ENCODE measurements around the gene OR7A17. TPM values are rescaled to one million over a fixed set of nuclear protein-coding genes. Genes with fewer than 3 reads are reported as not detected.

The OR7A17 gene
- total and polyA plus RNA-seq, 2 of the 13 experiments (the other 11 are each of a cell fraction or from before 2014, with no cell fraction given), result not detected

- TF ChIP-seq ZNF766 (CRISPR knock-in tag; IDR thresholded peaks at IDR 0.05; ENCODE audit: borderline replicate concordance) (no peak), ARNT (IDR thresholded peaks at IDR 0.05) (no peak), POLR2AphosphoS2 (IDR thresholded peaks at IDR 0.05; ENCODE audit: low read depth, low read length) (no peak), BRD4 (CRISPR knock-in tag; IDR thresholded peaks at IDR 0.05) (no peak), PAX8 (CRISPR knock-in tag; IDR thresholded peaks at IDR 0.05; ENCODE audit: borderline replicate concordance) (no peak), GLMP (CRISPR knock-in tag; IDR thresholded peaks at IDR 0.05; ENCODE audit: borderline replicate concordance) (no peak), SATB2 (CRISPR knock-in tag; IDR thresholded peaks at IDR 0.05) (no peak), ZKSCAN5 (CRISPR knock-in tag; IDR thresholded peaks at IDR 0.05) (no peak), ZNF441 (CRISPR knock-in tag; IDR thresholded peaks at IDR 0.05; ENCODE audit: borderline replicate concordance) (no peak)
Measured at GRCh38 chr19:14915116-14915515, 29.2 kb upstream of the OR7A17 start (continued).

GRCh38 chr19:14906711-14907110 is 20.8 kb upstream of the OR7A17 start:
- CTCF ChIA-PET (ENCODE audit: low intra/inter-chr PET ratio, low total read pairs), result no interaction called here
- no peak overlapping the region for H3K4me3 ChIP-seq (replicated peaks in 1 of 3; ENCODE audit: insufficient read depth in 1 of 3, low read depth in 2 of 3, low read length in 3 of 3)
- in situ Hi-C loops (cut with HindIII; ENCODE audit: extremely low pct_ligation_motif_present, low pct_unique_long_range_greater_than_20kb) (no loop called here), intact Hi-C loops (cut with micrococcal nuclease; ENCODE audit: unreplicated experiment) (no loop called here)
- DNase-seq (ENCODE audit: low spot score), result no peak
- H3K36me3 ChIP-seq (replicated peaks in 1 of 2; ENCODE audit: control insufficient read depth in 1 of 2, insufficient read depth in 2 of 2, low read length in 2 of 2), result no peaks in the 10 kb centered on the region
- H3K79me2 ChIP-seq (ENCODE audit: insufficient read depth, low read length), result no peaks in the 10 kb centered on the region
- no peak overlapping the region for H2AFZ ChIP-seq (ENCODE audit: low read length)
- 24% methylated on average over 4 of the region's 4 CpGs for WGBS (ENCODE audit: low lambda C conversion rate)
- TF ChIP-seq, protein P1, sequence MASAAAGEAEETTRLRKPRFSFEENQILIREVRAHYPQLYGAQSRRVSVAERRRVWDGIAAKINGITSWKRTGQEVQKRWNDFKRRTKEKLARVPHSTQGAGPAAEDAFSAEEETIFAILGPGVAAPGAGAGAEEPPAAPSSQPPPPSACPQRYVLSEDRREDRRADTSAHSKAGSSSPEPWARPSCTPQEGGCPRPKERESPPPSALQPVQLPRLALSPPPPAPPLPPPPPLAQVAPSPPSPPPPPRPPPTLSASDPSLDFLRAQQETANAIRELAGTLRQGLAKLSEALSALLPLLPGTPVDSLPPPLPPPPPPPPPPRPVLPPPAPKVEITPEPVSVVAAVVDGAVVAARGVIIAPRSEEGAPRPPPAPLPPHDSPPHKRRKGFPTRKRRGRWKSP (CRISPR knock-in tag; IDR thresholded peaks at IDR 0.05), result no peak
- no peak for TF ChIP-seq TGIF2 (CRISPR knock-in tag; IDR thresholded peaks at IDR 0.05)
- TF ChIP-seq ZNF253 (CRISPR knock-in tag; IDR thresholded peaks at IDR 0.05; ENCODE audit: borderline replicate concordance), result no peak
- no peak for TF ChIP-seq FOXA1 (IDR thresholded peaks at IDR 0.05)
- TF ChIP-seq FOXA1 (CRISPR knock-in tag; IDR thresholded peaks at IDR 0.05), result no peak
- TF ChIP-seq ZSCAN21 (CRISPR knock-in tag; IDR thresholded peaks at IDR 0.05; ENCODE audit: borderline replicate concordance), result no peak
- TF ChIP-seq ETV5 (CRISPR knock-in tag; IDR thresholded peaks at IDR 0.05; ENCODE audit: borderline replicate concordance), result no peak
- no peak for TF ChIP-seq BCL6 (CRISPR knock-in tag; IDR thresholded peaks at IDR 0.05)
- no peak for TF ChIP-seq ZUFSP (CRISPR knock-in tag; IDR thresholded peaks at IDR 0.05; ENCODE audit: borderline replicate concordance)
- no peak for FAIRE-seq
- POLR2A ChIA-PET, result no interaction called here
- no peaks in the 10 kb centered on the region for H3K4me1 ChIP-seq (ENCODE audit: insufficient read depth, low read length)
- H4K20me1 ChIP-seq (ENCODE audit: insufficient read depth, low read length), result no peaks in the 10 kb centered on the region
- H3K9me3 ChIP-seq (ENCODE audit: low read length), result no peaks in the 10 kb centered on the region
- no TSS peak for BruUV-seq (replicated peaks)
- H3K27ac ChIP-seq (ENCODE audit: extremely low read length, insufficient read depth, low read length), result no peak overlapping the region
- no peak for ATAC-seq
- no peak overlapping the region for H3K4me2 ChIP-seq (ENCODE audit: low read depth, low read length)
- H3K27me3 ChIP-seq (ENCODE audit: control insufficient read depth in 1 of 2, insufficient read depth in 2 of 2, low read length in 2 of 2), result peaks cover 0 to 6% of the 10 kb centered on the region in 2 experiments; a peak in 2 of 5 replicates
- H3K9ac ChIP-seq (ENCODE audit: insufficient read depth, low read depth, low read length), result no peak overlapping the region
